Amniotic epithelial cell (primary cell): ENCODE data around the gene CDC42.
"Not testable (repeated sequence)": the region's sequence is repeated elsewhere in the genome, so short reads cannot be mapped to it uniquely, and the experiment has no call there.

Source experiments
- DNase-seq: peaks from one replicate; pipeline ENCODE4 v3.0.0-alpha.2; 2010; ENCODE audit warnings: low read depth

CDC42 gene

GRCh38 chr1:22052115-22053016 is at the start of gene CDC42:
Gene CDC42, plus strand, starts transcription at chr1:22052709. Its CDS starts 25,770 bp downstream, at chr1:22078479.
- peak; percentile 94 for DNase-seq

GRCh38 chr1:22002875-22003274 is 49.6 kb upstream of the CDC42 start:
- DNase-seq: not testable (repeated sequence)

GRCh38 chr1:22003959-22004358 is 48.5 kb upstream of the CDC42 start:
- DNase-seq: not testable (repeated sequence)

- peak; percentile 20 for DNase-seq
Observed at GRCh38 chr1:22005261-22006149, 47.0 kb upstream of the CDC42 start.

- not testable (repeated sequence) for DNase-seq
Observed at GRCh38 chr1:22006736-22007135, 45.8 kb upstream of the CDC42 start.

GRCh38 chr1:22007262-22007661 is 45.2 kb upstream of the CDC42 start:
- not testable (repeated sequence) for DNase-seq

- not testable (repeated sequence) for DNase-seq
Observed at GRCh38 chr1:22009566-22009965, 42.9 kb upstream of the CDC42 start.

- not testable (repeated sequence) for DNase-seq
Observed at GRCh38 chr1:22012752-22013151, 39.8 kb upstream of the CDC42 start.

- not testable (repeated sequence) for DNase-seq
Observed at GRCh38 chr1:22014575-22015206, 37.8 kb upstream of the CDC42 start.

- peak; percentile 95 for DNase-seq
Observed at GRCh38 chr1:22018583-22019559, 33.6 kb upstream of the CDC42 start.

- DNase-seq: no peak
Observed at GRCh38 chr1:22021061-22021460, 31.4 kb upstream of the CDC42 start.

GRCh38 chr1:22024485-22025367 is 27.8 kb upstream of the CDC42 start:
- DNase-seq: peak; percentile 23

- peak; percentile 98 for DNase-seq
Observed at GRCh38 chr1:22025368-22026155, 26.9 kb upstream of the CDC42 start.

- DNase-seq: no peak
Observed at GRCh38 chr1:22026924-22027289, 25.6 kb upstream of the CDC42 start.

- DNase-seq: no peak
Observed at GRCh38 chr1:22030057-22030456, 22.5 kb upstream of the CDC42 start.

GRCh38 chr1:22030473-22030872 is 22.0 kb upstream of the CDC42 start:
- DNase-seq: no peak

GRCh38 chr1:22031214-22031962 is 21.1 kb upstream of the CDC42 start:
- DNase-seq: peak; percentile 72

GRCh38 chr1:22034834-22035233 is 17.7 kb upstream of the CDC42 start:
- DNase-seq: not testable (repeated sequence)
